Inflammatory macrophage treated with lipopolysaccharide for 4 hours (primary cell): ENCODE results near the gene TJP3.

ENCODE experiments used
- DNase-seq: peaks from one replicate; pipeline ENCODE4 v3.0.0-alpha.2; 2020

Gene TJP3

GRCh38 chr19:3692141-3693024, 15.8 kb upstream of the TJP3 start:
- no peak for DNase-seq

- DNase-seq, result no peak
Measured at GRCh38 chr19:3693025-3693925, 14.9 kb upstream of the TJP3 start.

GRCh38 chr19:3694361-3695123, 13.6 kb upstream of the TJP3 start:
- DNase-seq, result no peak

GRCh38 chr19:3695124-3695733, 13.0 kb upstream of the TJP3 start:
- no peak for DNase-seq

- no peak for DNase-seq
Measured at GRCh38 chr19:3695986-3696659, 12.1 kb upstream of the TJP3 start.

- no peak for DNase-seq
Measured at GRCh38 chr19:3696660-3696995, 11.6 kb upstream of the TJP3 start.

- no peak for DNase-seq
Measured at GRCh38 chr19:3697094-3697493, 11.1 kb upstream of the TJP3 start.

GRCh38 chr19:3697671-3698385, 10.4 kb upstream of the TJP3 start:
- DNase-seq, result no peak

GRCh38 chr19:3698386-3698950, 9.7 kb upstream of the TJP3 start:
- no peak for DNase-seq

- DNase-seq, result peak; percentile 88
Measured at GRCh38 chr19:3698974-3699740, 9.0 kb upstream of the TJP3 start.

- no peak for DNase-seq
Measured at GRCh38 chr19:3699741-3700241, 8.4 kb upstream of the TJP3 start.

GRCh38 chr19:3700242-3701032, 7.7 kb upstream of the TJP3 start, which contains the start of gene PIP5K1C:
Gene PIP5K1C, minus strand, starts transcription at chr19:3700468. Its CDS starts 78 bp downstream, at chr19:3700390.
- peak; percentile 91 for DNase-seq

- DNase-seq, result no peak
Measured at GRCh38 chr19:3701200-3701599, 7.0 kb upstream of the TJP3 start.

GRCh38 chr19:3707868-3708206, 347 bp upstream of the TJP3 start:
- no peak for DNase-seq

GRCh38 chr19:3710265-3710812, 2.2 kb downstream of the TJP3 start:
- peak; percentile 98 for DNase-seq

GRCh38 chr19:3712663-3713611, 4.8 kb downstream of the TJP3 start:
- no peak for DNase-seq

GRCh38 chr19:3716147-3716668, 8.0 kb downstream of the TJP3 start:
- DNase-seq, result no peak
